GM12878 (cell line): ENCODE data around the gene CES3. TPM values are rescaled to one million over a fixed set of nuclear protein-coding genes. Genes with fewer than 3 reads are reported as not detected.

Experiments
- ATAC-seq: fragments of 200-7000 bp; cut with Tn5 transposase; 3 replicates; pipeline ENCODE4 v1.9.1; 2020; ENCODE audit warnings: mild to moderate bottlenecking, moderate library complexity
- BruUV-seq: library from RNA; stranded (reverse); fragments of 400-500 nt; replicated peaks from 2 replicates; lab custom pipeline; 2021; lab: Mats Ljungman, UMichigan
- CTCF ChIA-PET: fragments of 300-600 bp; sonication (Branson Sonifier 250); formaldehyde crosslinking; extraction: SDS; loops from one replicate; lab custom pipeline; 2021; ENCODE audit warnings: inconsistent platforms; lab: Yijun Ruan, JAX
- POLR2A ChIA-PET: fragments of 350-600 bp; formaldehyde crosslinking; extraction: SDS; loops from one replicate; lab custom pipeline; 2021; ENCODE audit warnings: inconsistent platforms; lab: Charles Lee
- RAD21 ChIA-PET: fragments of 300-600 bp; sonication (Branson Sonifier 250); formaldehyde crosslinking; loops from one replicate; lab custom pipeline; 2023; ENCODE audit warnings: antibody characterized with exemption; ENCODE audit not compliant: unreplicated experiment; lab: Charles Lee
- SMC1A ChIA-PET: fragments of 300-600 bp; sonication (Branson Sonifier 250); formaldehyde crosslinking; loops from one replicate; lab custom pipeline; 2023; ENCODE audit not compliant: unreplicated experiment, uncharacterized antibody; lab: Charles Lee
- DNase-seq: peaks from one replicate; pipeline ENCODE4 v3.0.0-alpha.2; 2011; ENCODE audit warnings: low read depth, low spot score
- FAIRE-seq: peaks from 3 replicates; lab custom pipeline; 2011; peaks lifted over from hg19 to GRCh38; lab: Jason Lieb, UNC
- H2AFZ ChIP-seq: 2 replicates; pipeline ENCODE4 v1.6.0; 2011; ENCODE audit warnings: low read depth, low read length, control low read depth; ENCODE audit not compliant: control insufficient read depth
- H3K27ac ChIP-seq: 2 replicates; pipeline ENCODE4 v1.5.1; 2011; ENCODE audit warnings: control low read depth; ENCODE audit not compliant: control insufficient read depth, insufficient read depth
- H3K27me3 ChIP-seq, 2 experiments: replicated peaks in 1 of 2; 2 replicates each; pipeline versions ENCODE4 v1.6.0 to v1.6.1; 2011; ENCODE audit warnings: low read length in 1 of 2; ENCODE audit not compliant: control insufficient read depth in 2 of 2, insufficient read depth in 2 of 2
- H3K36me3 ChIP-seq, 2 experiments: 2 replicates each; pipeline ENCODE4 v1.5.1; 2011; ENCODE audit warnings: low read length in 1 of 2; ENCODE audit not compliant: control insufficient read depth in 2 of 2, insufficient read depth in 2 of 2
- H3K4me1 ChIP-seq: 2 replicates; pipeline ENCODE4 v1.6.1; 2011; ENCODE audit warnings: mild to moderate bottlenecking, low read length, moderate library complexity, mixed read lengths; ENCODE audit not compliant: control insufficient read depth, insufficient read depth
- H3K4me2 ChIP-seq: 2 replicates; pipeline ENCODE4 v1.6.0; 2011; ENCODE audit warnings: control low read depth; ENCODE audit not compliant: control insufficient read depth, insufficient read depth
- H3K4me3 ChIP-seq: fragments of 200-600 bp; sonication (generic); 2 replicates; pipeline ENCODE4 v1.5.1; 2016
- H3K79me2 ChIP-seq: 2 replicates; pipeline ENCODE4 v1.6.0; 2011; ENCODE audit warnings: low read length; ENCODE audit not compliant: control insufficient read depth, insufficient read depth
- H3K9ac ChIP-seq: 2 replicates; pipeline ENCODE4 v1.8.0; 2011; ENCODE audit warnings: low read length, control low read depth, mixed read lengths; ENCODE audit not compliant: control insufficient read depth, insufficient read depth
- H3K9me3 ChIP-seq: replicated peaks from 3 replicates; pipeline ENCODE4 v1.5.1; 2011; ENCODE audit warnings: mild to moderate bottlenecking, low read length; ENCODE audit not compliant: control insufficient read depth, insufficient read depth
- H4K20me1 ChIP-seq: 2 replicates; pipeline ENCODE4 v1.6.0; 2011; ENCODE audit not compliant: control insufficient read depth, insufficient read depth
- ASH2L ChIP-seq: fragments of 300-600, 200-600 bp; sonication (generic); IDR thresholded peaks from 2 replicates; pipeline ENCODE4 v1.6.1; 2017; ENCODE audit warnings: low read depth, mild to moderate bottlenecking, borderline replicate concordance
- ATF2 ChIP-seq: IDR thresholded peaks from 2 replicates; pipeline ENCODE4 v1.6.1; 2012; ENCODE audit warnings: low read length, inconsistent platforms
- CBX3 ChIP-seq: fragments of 200-600 bp; sonication (generic); IDR thresholded peaks from 2 replicates; pipeline ENCODE4 v1.6.1; 2016; ENCODE audit warnings: low read depth, borderline replicate concordance
- E2F4 ChIP-seq: IDR thresholded peaks from 2 replicates; pipeline ENCODE4 v1.6.1; 2012; ENCODE audit warnings: low read depth, low read length, improper control_type of control experiment
- E2F8 ChIP-seq: fragments of 450-650 bp; IDR thresholded peaks from 2 replicates; pipeline ENCODE4 v1.6.1; 2018; ENCODE audit warnings: mild to moderate bottlenecking, low read depth, moderate library complexity; ENCODE audit not compliant: partially characterized antibody
- EZH2 ChIP-seq: IDR thresholded peaks from 2 replicates; pipeline ENCODE4 v1.6.1; 2012; ENCODE audit warnings: low read depth, mild to moderate bottlenecking, control low read depth, inconsistent platforms, low read length, borderline replicate concordance; ENCODE audit not compliant: control insufficient read depth
- FOS ChIP-seq: IDR thresholded peaks from 3 replicates; pipeline ENCODE4 v1.6.1; 2011; ENCODE audit warnings: borderline replicate concordance; ENCODE audit not compliant: insufficient read length; ENCODE audit errors: extremely low read depth
- MAX ChIP-seq: IDR thresholded peaks from 2 replicates; pipeline ENCODE4 v1.6.1; 2012; ENCODE audit warnings: low read depth, low read length, improper control_type of control experiment
- NKRF ChIP-seq: fragments of 450-650 bp; conservative IDR thresholded peaks from 2 replicates; pipeline ENCODE4 v1.6.1; 2017; ENCODE audit warnings: mild to moderate bottlenecking, moderate library complexity
- YBX1 ChIP-seq: fragments of 450-650 bp; IDR thresholded peaks from 2 replicates; pipeline ENCODE4 v1.6.1; 2016; ENCODE audit warnings: antibody characterized with exemption
- YY1 ChIP-seq: IDR thresholded peaks from 2 replicates; pipeline ENCODE4 v1.6.1; 2011; ENCODE audit warnings: low read depth, mild to moderate bottlenecking, low read length
- WGBS: methylation state at CpG from one replicate; pipeline ENCODE4 v1.1.6; 2016; ENCODE audit warnings: low lambda C conversion rate; ENCODE audit not compliant: insufficient replicate concordance, insufficient coverage; ENCODE audit errors: missing lambda C conversion rate; 5-methylcytosine and 5-hydroxymethylcytosine counted together
- in situ Hi-C: fragments of 300-500 bp; cut with MboI; formaldehyde crosslinking; loops from 9 replicates; pipeline ENCODE4 v1.14.3; 2018; ENCODE audit warnings: mixed read lengths
- intact Hi-C: fragments of 100-400 bp; cut with micrococcal nuclease; formaldehyde crosslinking; loops from one replicate; pipeline ENCODE4 v1.14.2; 2022; ENCODE audit not compliant: unreplicated experiment
- polyA plus RNA-seq, 11 experiments: library from polyadenylated mRNA; depleted of rRNA in 4 of 11; unstranded in 6 of 11; stranded (reverse) in 5 of 11; fragments of >200 nt; fragmentation: Nextera tagmentation in 4 of 11; fragmentation: Illumina TruSeq in 1 of 11; extraction: Ambion mirVana in 4 of 11; extraction: Trizol in 1 of 11; gene quantifications; 1 replicate in 1 of 11; 2 replicates in 10 of 11; pipeline versions ENCODE4 v1.2.1 to v1.2.3, GENCODE V29; 2011 to 2016; ENCODE audit warnings: inconsistent platforms in 2 of 11, missing spikeins in 2 of 11, low read depth in 1 of 11
- total RNA-seq, 4 experiments: library from RNA; depleted of rRNA in 3 of 4; stranded (reverse); fragments of >200 nt in 3 of 4; fragmentation: Illumina TruSeq in 1 of 4; extraction: Trizol in 1 of 4; gene quantifications; 2 replicates each; pipeline versions ENCODE4 v1.2.1 to v1.2.3, GENCODE V29; 2013 to 2021

The CES3 gene
- total and polyA plus RNA-seq, 10 of the 15 experiments (the other 5 are each of a cell fraction or from before 2014, with no cell fraction given), result 0.09 to 3.1 (median 0.76) TPM

- no peaks in the 10 kb centered on the region for H4K20me1 ChIP-seq
- DNase-seq (no peak), ATAC-seq (no peak), FAIRE-seq (no peak)
- BruUV-seq, result no TSS peak
- peaks cover 2 to 3% of the 10 kb centered on the region in 2 experiments for H3K36me3 ChIP-seq
- intact Hi-C loops, result no loop called here
- H2AFZ ChIP-seq, result no peak overlapping the region
- in situ Hi-C loops, result loop anchor here (10.0 kb wide), 1 partner anchor 55 kb away; no protein-coding TSS in a partner anchor
- peaks cover 16% of the 10 kb centered on the region for H3K79me2 ChIP-seq
- POLR2A ChIA-PET, result no interaction called here
- no peaks in the 10 kb centered on the region for H3K27me3 ChIP-seq
- no peak overlapping the region for H3K4me3 ChIP-seq
- SMC1A ChIA-PET, result no interaction called here
- no peak overlapping the region for H3K9ac ChIP-seq
- no peak overlapping the region for H3K27ac ChIP-seq
- peaks cover 7% of the 10 kb centered on the region for H3K4me1 ChIP-seq
- no peaks in the 10 kb centered on the region for H3K9me3 ChIP-seq
- H3K4me2 ChIP-seq, result no peak overlapping the region
- RAD21 ChIA-PET, result no interaction called here
- CTCF ChIA-PET, result no interaction called here
- TF ChIP-seq FOS, result no peak
- no peak for TF ChIP-seq E2F8
- TF ChIP-seq EZH2, result no peak
Observed at GRCh38 chr16:66939366-66939765, 21.7 kb upstream of the CES3 start.

- FAIRE-seq (no peak), ATAC-seq (no peak), DNase-seq (no peak)
- Histone ChIP-seq H3K27me3 (no peaks in the 10 kb centered on the region), H3K9me3 (no peaks in the 10 kb centered on the region), H3K36me3 (peaks cover 2 to 3% of the 10 kb centered on the region in 2 experiments), H4K20me1 (no peaks in the 10 kb centered on the region), H3K4me3 (no peak overlapping the region), H2AFZ (no peak overlapping the region), H3K4me2 (no peak overlapping the region), H3K4me1 (peaks cover 7% of the 10 kb centered on the region), H3K27ac (no peak overlapping the region), H3K9ac (no peak overlapping the region), H3K79me2 (peaks cover 8% of the 10 kb centered on the region)
- ChIA-PET RAD21 (no interaction called here), POLR2A (no interaction called here), CTCF (no interaction called here), SMC1A (no interaction called here)
- no TSS peak for BruUV-seq
- intact Hi-C loops (no loop called here), in situ Hi-C loops (no loop called here)
- WGBS, result 97% methylated on average over 16 of the region's 16 CpGs
- TF ChIP-seq NKRF, result no peak
- no peak for TF ChIP-seq CBX3
- no peak for TF ChIP-seq ASH2L
- TF ChIP-seq E2F4, result no peak
- no peak for TF ChIP-seq YBX1
- no peak for TF ChIP-seq YY1
- TF ChIP-seq ATF2, result no peak
- no peak for TF ChIP-seq MAX
Observed at GRCh38 chr16:66940236-66940635, 20.8 kb upstream of the CES3 start.
